Stimulated activated effector memory CD8-positive, alpha-beta T cell treated with anti-CD3 and anti-CD28 coated beads, Interleukin-12 subunit alpha, Interleukin-12 subunit beta, amount 100 ng/mL, for 72 hours (primary cell): Measurements from ENCODE around the gene NRIP3.
A peak's percentile ranks its signal among the peaks of the same experiment; 100 is the strongest.
"Not testable (repeated sequence)": the region's sequence is repeated elsewhere in the genome, so short reads cannot be mapped to it uniquely, and the experiment has no call there.

ENCODE experiments used
- ATAC-seq: fragments of 150-1000 bp; cut with Tn5 transposase; 2 replicates; pipeline ENCODE4 v1.10.0; 2021
- DNase-seq, 2 donors: peaks; one replicate each; pipeline ENCODE4 v3.0.0; 2021 to 2022; ENCODE audit warnings: low spot score in 2 of 2
- H3K27ac Mint-ChIP-seq: one replicate; pipeline ENCODE4 v1.8.0; 2022; ENCODE audit warnings: mild to moderate bottlenecking, mixed read lengths
- H3K36me3 Mint-ChIP-seq: one replicate; pipeline ENCODE4 v1.8.0; 2022; ENCODE audit warnings: mild to moderate bottlenecking, mixed read lengths
- H3K4me1 Mint-ChIP-seq: one replicate; pipeline ENCODE4 v1.8.0; 2022; ENCODE audit warnings: mixed read lengths
- H3K4me3 Mint-ChIP-seq: one replicate; pipeline ENCODE4 v1.8.0; 2022; ENCODE audit warnings: mild to moderate bottlenecking, mixed read lengths
- H3K9me3 Mint-ChIP-seq: one replicate; pipeline ENCODE4 v1.8.0; 2022; ENCODE audit warnings: mixed read lengths

The NRIP3 gene

DNA sequence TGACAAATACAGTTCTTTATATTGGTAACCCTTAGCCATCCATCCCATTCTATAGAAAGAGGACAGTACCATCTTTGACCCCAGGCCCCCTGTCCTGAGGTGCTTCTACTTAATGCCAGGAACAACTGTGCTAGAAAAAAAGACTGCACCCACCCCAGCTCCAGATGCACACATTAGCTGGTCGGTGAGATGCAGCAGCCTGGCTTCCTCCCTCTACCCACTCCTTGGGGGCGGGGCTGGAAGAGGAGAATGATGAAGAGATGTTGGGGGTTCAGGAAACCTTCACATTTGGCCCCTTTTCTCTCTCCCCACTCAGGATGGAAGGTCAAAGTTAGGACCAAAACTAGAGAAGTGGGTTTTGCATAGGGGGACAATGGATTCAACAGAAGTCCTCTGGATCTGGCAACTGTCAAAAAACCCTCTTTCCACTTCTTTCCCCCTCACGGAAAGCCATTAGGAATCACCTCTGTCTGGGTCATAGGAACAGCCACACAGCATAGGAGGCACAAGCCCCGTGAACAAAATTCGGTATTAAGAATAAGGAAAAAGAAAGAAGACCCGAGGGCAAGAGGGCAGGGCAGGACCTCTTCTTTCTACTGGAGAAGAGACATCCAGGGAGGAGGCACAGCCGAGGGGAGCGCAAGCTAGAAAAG is 755 bp downstream of the NRIP3 start:
- Mint-ChIP-seq H3K9me3 (no peaks in the 10 kb centered on the region), H3K4me1 (peaks cover 17% of the 10 kb centered on the region), H3K27ac (no peak overlapping the region), H3K4me3 (peak overlapping the region; percentile 75), H3K36me3 (no peaks in the 10 kb centered on the region)
- ATAC-seq: no peak
- no peak for DNase-seq

DNA sequence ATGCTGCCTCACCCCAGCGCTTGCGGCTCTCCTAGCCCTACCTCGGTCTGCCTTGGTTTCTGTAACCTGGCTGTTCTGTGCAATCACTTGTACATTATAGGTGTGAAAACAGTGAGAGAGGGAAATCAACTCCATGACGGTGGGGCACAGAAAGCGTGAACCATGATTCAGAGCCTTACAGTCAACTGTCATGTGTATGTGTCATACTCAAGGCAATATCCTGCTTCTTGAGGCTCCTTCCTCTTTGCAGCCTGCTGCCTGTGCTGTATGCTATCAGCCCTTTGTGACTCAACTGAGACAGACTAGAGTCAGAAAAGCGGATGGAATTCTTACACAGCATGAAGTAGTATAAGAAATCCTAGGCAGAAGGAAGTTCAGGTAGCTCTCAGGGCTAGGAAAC is 2.1 kb downstream of the NRIP3 start:
- H3K36me3 Mint-ChIP-seq: no peaks in the 10 kb centered on the region
- H3K9me3 Mint-ChIP-seq: no peaks in the 10 kb centered on the region
- peaks cover 17% of the 10 kb centered on the region for H3K4me1 Mint-ChIP-seq
- no peak overlapping the region for H3K4me3 Mint-ChIP-seq
- no peak overlapping the region for H3K27ac Mint-ChIP-seq
- ATAC-seq (peak; percentile 98), DNase-seq (peak; percentile 14 to 65)

DNA sequence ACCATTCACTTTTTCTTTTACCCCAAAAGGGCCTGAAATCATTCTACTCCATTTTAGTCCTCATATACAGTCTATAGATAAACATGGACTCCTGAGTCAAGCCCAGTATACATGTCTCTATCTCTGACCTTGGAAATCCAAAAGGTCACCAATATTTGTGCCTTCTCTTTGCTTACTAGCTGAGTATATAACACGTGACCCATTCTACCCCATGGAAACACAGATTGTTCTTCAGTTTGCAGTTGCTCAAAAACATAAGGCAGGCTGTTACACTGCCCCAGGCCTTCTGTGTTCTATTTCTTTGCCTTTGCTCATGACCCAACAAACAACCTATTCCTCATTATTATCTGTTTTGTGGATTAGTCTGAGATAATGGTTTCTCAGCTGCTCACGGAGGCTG is 5.8 kb downstream of the NRIP3 start:
- no peak overlapping the region for H3K4me3 Mint-ChIP-seq
- H3K9me3 Mint-ChIP-seq: no peaks in the 10 kb centered on the region
- DNase-seq (no peak), ATAC-seq (no peak)
- no peak overlapping the region for H3K27ac Mint-ChIP-seq
- H3K4me1 Mint-ChIP-seq: peaks cover 4% of the 10 kb centered on the region
- H3K36me3 Mint-ChIP-seq: no peaks in the 10 kb centered on the region

DNA sequence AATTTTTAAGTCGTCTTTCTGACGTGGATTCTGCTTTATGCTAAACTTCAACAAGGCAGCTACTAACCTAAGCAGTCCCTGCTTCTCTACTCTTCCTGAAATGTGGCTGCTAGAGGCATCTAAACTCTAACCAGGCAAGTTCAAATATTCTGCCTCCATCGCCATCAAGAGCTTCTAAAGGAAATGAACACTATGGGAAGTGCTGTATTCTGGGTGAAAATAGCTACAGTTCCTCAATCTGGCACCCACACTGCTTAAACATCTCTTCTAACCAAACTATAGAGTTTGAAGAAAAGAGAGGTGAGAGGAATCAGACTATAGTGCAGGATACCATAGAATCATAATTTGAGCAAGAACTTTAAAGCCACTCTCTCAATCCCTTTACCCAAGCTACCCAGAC is 6.3 kb downstream of the NRIP3 start:
- ATAC-seq (no peak), DNase-seq (no peak)
- no peak overlapping the region for H3K27ac Mint-ChIP-seq
- H3K4me3 Mint-ChIP-seq: no peak overlapping the region
- no peaks in the 10 kb centered on the region for H3K4me1 Mint-ChIP-seq
- H3K9me3 Mint-ChIP-seq: no peaks in the 10 kb centered on the region
- no peaks in the 10 kb centered on the region for H3K36me3 Mint-ChIP-seq

DNA sequence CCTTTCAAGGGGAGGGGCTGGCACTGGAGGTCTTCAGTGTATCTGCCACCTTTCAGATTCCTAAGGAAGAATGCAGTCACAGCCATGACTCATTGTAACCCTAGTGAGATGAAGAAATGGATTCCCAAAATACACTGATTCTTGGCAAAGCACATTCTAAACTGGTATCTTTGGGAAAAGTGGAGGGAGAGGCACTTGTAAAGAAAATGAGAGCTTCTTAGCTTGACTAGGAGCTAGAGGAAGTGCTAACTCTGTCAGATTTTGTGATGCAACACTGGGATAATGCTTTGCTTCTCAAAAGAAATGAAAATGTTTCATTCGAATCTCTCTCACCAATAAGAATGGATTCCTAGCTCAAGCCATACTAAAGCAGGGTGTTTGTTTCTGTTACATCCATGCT is 14.3 kb downstream of the NRIP3 start:
- no peaks in the 10 kb centered on the region for H3K36me3 Mint-ChIP-seq
- H3K4me3 Mint-ChIP-seq: no peak overlapping the region
- no peak overlapping the region for H3K27ac Mint-ChIP-seq
- H3K4me1 Mint-ChIP-seq: no peaks in the 10 kb centered on the region
- no peak for DNase-seq
- no peaks in the 10 kb centered on the region for H3K9me3 Mint-ChIP-seq
- ATAC-seq: no peak

DNA sequence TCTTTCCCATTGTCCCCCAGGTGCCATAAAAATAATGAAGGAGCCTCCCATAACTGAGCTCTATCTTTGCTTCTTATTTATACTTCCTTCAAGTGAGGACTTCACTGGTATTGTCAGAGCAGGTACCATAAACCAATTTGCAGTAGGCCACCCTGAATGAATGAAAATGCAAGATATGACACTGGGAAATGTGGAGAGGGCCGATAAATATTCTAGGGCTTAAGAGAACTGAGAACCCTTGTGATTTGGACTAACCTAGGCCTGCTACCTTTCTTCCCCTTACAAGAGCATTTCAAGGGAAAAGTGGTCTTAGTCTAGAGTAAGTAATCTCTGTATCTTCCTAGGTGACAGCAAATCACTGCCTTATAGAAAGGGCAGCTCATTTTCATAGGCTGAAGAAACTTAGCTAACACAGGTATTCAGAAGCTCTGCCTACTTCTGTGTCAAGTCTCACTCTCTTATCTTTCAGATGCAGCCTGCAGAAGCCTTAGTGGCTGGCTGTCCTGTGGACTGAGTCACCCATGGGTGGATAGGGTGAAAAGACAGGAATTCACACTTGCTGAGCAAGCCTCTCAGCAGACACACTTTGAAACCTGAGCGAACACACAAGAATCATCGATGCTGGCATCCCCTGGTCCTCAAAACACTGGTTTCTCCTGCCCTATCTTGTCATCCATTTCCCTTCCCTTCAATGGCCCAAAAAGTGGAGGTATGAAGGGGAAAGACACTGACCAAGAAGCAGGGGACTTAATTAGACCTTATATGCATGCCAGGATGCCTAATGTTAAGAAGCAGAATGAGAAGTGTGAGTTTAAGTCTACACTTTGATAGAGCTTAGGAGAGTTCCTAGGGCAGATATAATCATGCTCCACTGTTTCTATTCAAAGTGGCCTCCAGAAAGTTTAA is 15.2 kb downstream of the NRIP3 start:
- ATAC-seq (peak; percentile 62), DNase-seq (no peak)
- Mint-ChIP-seq H3K36me3 (no peaks in the 10 kb centered on the region), H3K27ac (no peak overlapping the region), H3K4me3 (no peak overlapping the region), H3K9me3 (no peaks in the 10 kb centered on the region), H3K4me1 (peaks cover 4% of the 10 kb centered on the region)

DNA sequence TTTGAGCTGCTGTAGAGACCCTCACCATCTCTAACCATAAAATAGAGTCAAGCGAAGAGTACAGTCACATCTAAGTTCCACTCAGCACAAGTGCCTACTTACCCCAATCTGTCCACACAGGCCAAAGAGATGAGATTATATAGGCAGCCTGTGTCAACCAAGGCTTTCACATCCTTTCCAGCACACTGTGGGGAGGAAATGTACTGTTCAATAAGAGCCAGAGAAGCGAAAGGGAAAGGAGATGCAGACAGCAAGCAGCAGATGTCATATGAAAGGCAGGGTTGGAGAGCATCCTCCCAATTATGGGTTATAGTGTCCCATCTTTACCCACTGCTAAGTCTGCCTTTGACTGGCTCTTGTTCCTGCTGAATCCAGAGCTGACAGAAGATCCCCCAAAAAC is 16.4 kb downstream of the NRIP3 start:
- H3K27ac Mint-ChIP-seq: no peak overlapping the region
- ATAC-seq (no peak), DNase-seq (no peak)
- H3K4me1 Mint-ChIP-seq: peaks cover 5% of the 10 kb centered on the region
- no peaks in the 10 kb centered on the region for H3K36me3 Mint-ChIP-seq
- H3K9me3 Mint-ChIP-seq: no peaks in the 10 kb centered on the region
- H3K4me3 Mint-ChIP-seq: no peak overlapping the region

DNA sequence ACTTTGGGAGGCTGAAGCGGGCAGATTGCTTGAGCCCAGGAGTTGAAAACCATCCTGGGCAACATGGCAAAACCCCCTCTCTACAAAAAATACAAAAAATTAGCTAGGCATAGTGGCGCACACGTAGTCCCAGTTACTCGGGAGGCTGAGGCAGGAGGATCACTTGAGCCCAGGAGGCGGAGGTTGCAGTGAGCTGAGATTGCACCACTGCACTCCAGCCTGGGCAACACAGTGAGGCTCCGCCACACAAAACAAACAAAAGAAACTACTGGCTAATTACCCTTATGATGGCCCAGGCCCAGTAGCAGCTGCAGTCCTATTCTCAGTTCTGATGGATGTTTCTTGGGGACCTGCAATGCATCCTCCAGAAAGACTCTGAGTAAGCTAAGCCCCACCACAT is 17.0 kb downstream of the NRIP3 start:
- H3K36me3 Mint-ChIP-seq, DNase-seq, ATAC-seq, H3K4me1 Mint-ChIP-seq, H3K4me3 Mint-ChIP-seq, H3K9me3 Mint-ChIP-seq, H3K27ac Mint-ChIP-seq: not testable (repeated sequence)

DNA sequence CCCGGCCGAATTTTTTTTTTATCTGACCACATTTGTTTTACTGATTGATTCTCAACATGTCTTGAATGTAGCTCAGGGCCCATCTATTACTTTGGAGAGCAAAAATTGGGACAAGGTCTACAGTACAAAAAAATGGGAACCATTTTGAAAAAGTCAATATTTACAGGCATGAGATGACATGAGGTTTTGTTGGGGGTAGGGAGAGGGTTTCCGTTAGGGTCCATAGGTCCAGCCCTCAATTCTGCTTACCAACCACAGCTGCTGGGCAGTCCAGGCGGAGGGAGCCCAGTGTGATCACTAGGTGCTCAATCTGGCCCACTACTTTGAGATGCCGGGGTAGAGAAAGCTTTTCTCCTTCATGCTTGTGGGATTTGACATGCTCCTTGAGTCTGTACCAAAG is 18.3 kb downstream of the NRIP3 start:
- DNase-seq (no peak), ATAC-seq (no peak)
- H3K9me3 Mint-ChIP-seq: no peaks in the 10 kb centered on the region
- no peak overlapping the region for H3K4me3 Mint-ChIP-seq
- H3K36me3 Mint-ChIP-seq: no peaks in the 10 kb centered on the region
- peaks cover 5% of the 10 kb centered on the region for H3K4me1 Mint-ChIP-seq
- H3K27ac Mint-ChIP-seq: no peak overlapping the region

DNA sequence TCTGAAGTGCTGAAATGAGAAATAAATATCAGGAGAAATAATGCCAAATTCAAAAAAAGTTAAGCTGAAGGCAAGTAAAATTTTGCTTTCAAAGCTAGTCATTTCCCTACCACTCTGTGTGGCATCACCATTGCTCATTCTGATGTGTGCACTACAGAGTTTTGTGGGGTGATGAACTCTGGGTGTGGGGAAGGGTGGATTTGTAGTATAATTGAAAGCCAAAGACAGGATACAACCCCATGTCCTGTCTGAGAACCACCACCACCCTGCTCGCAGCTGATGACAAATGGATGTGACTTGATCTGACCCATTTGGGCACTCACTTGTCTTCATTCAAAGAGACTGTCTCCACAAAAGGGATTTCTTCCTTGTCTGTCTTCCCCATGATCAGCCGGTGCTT is 20.2 kb downstream of the NRIP3 start:
- Mint-ChIP-seq H3K4me3 (no peak overlapping the region), H3K9me3 (no peaks in the 10 kb centered on the region), H3K27ac (no peak overlapping the region), H3K36me3 (no peaks in the 10 kb centered on the region), H3K4me1 (peaks cover 5% of the 10 kb centered on the region)
- DNase-seq (no peak), ATAC-seq (peak; percentile 99)

DNA sequence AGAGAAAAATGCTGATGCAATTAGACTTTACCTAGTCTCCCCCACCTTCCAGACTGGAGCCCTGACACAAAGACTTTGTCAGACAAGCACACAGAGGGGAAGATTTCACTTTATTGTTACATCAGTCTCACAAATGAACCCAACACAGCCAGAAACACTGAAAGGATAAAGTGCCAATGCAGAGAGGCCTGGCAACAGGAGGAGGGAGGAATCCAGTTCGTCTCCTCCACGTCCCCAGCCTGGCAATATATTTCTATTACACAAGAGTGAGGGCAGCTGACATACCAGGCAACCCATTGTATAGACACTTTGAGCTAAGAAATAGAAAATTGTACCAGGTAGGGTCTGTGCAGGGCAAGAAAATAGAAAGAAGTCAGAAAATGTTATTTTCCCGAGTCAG is 23.3 kb downstream of the NRIP3 start:
- H3K4me1 Mint-ChIP-seq: peaks cover 5% of the 10 kb centered on the region
- no peak overlapping the region for H3K27ac Mint-ChIP-seq

DNA sequence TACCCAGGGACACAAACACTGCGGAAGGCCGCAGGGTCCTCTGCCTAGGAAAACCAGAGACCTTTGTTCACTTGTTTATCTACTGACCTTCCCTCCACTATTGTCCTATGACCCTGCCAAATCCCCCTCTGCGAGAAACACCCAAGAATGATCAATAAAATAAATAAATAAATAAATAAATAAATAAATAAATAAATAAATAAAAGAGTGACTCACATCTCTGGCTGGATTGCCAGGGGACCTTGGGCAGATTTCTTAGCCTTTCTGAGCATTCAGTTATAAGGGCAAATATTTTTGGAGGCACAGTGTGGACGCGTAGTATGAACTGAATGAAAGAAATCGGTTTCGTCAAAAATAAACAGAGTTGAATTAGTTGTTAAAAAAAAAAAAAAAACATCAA is 24.4 kb downstream of the NRIP3 start:
- DNase-seq, H3K36me3 Mint-ChIP-seq, H3K4me3 Mint-ChIP-seq, H3K9me3 Mint-ChIP-seq, H3K4me1 Mint-ChIP-seq, H3K27ac Mint-ChIP-seq, ATAC-seq: not testable (repeated sequence)

More for the DNA sequence above, 23.3 kb downstream of the NRIP3 start:
- Mint-ChIP-seq H3K9me3 (no peaks in the 10 kb centered on the region), H3K36me3 (no peaks in the 10 kb centered on the region), H3K4me3 (no peak overlapping the region)
- ATAC-seq (no peak), DNase-seq (no peak)

DNA sequence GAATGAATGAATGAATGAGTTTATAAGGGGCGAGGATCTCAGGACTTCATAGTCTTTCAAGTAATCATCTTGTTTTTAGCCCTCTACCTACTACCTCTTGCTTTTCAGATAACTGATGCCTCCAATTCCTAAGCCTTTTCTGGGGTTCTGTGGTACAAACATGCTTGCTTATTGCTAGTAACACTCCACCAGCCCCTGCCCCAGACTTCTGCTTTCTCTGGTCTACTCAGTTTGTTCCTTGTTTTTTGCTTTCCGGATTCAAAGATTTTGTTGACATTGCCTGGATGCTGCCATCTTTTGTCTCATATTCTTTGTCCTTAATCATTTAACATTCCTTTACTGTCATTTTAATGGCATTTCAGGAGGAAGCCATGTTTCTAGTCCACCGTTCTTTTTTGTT is 30.7 kb downstream of the NRIP3 start:
- H3K4me3 Mint-ChIP-seq: no peak overlapping the region
- ATAC-seq (no peak), DNase-seq (no peak)

DNA sequence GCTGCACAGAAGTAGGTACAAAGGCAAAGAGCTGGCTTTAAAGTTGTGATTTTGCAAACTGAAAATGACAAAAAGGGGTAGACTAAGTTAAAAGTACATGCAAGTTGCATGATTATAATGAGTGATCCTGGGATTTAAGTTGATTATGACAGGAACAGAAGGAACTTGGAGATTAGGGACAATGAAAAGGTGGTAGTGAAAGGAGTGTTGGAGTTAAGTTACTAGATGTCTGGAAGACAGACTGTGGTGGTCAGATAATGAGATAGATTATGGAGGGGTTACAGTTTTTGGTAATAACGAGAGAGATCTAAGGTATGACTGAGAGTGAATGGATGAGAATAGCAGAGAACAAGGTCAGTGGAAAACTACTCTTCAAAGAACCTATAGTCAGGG is 31.9 kb downstream of the NRIP3 start:
- H3K4me3 Mint-ChIP-seq: no peak overlapping the region
- H3K36me3 Mint-ChIP-seq: peaks cover 5% of the 10 kb centered on the region
- H3K9me3 Mint-ChIP-seq: no peaks in the 10 kb centered on the region
- ATAC-seq: no peak
- no peak for DNase-seq
- no peak overlapping the region for H3K27ac Mint-ChIP-seq
- no peaks in the 10 kb centered on the region for H3K4me1 Mint-ChIP-seq

More for the DNA sequence above, 30.7 kb downstream of the NRIP3 start:
- H3K9me3 Mint-ChIP-seq: no peaks in the 10 kb centered on the region
- no peak overlapping the region for H3K27ac Mint-ChIP-seq
- peaks cover 5% of the 10 kb centered on the region for H3K36me3 Mint-ChIP-seq
- H3K4me1 Mint-ChIP-seq: no peaks in the 10 kb centered on the region

DNA sequence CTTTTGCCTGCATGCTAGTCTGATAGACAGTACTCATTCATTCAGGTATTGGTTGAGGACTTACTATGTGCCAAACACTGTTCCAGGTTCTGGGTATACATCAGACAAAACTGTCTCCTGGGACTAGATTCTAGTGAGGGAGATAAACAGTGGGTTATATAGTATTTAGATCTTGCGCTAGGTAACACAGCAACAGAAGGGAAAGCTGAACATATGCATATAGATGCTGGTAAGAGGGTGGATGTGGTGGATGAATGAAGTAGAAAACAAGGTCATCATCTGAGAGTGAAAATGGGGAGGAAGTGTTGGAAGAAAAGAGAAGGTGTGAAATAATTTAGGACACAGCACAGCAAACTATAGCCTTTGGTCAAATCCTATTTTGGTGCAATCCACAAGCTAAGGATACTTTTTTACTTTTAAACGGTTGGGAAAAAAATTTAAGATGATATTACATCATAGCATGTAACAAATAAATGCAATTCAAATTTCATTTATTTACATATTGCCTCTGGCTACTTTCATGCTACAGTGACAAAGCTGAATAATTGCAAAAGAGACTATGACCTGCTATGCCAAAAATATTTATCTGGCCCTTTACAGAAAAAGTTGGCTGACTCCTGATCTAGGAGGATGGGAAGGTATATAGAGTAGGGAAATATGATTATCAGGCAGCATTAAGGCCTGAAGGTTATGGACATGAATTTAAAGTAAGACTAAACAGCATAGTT is 32.4 kb downstream of the NRIP3 start:
- DNase-seq (no peak), ATAC-seq (no peak)
- H3K27ac Mint-ChIP-seq: no peak overlapping the region
- H3K36me3 Mint-ChIP-seq: peaks cover 5% of the 10 kb centered on the region
- H3K9me3 Mint-ChIP-seq: no peaks in the 10 kb centered on the region
- no peak overlapping the region for H3K4me3 Mint-ChIP-seq
- no peaks in the 10 kb centered on the region for H3K4me1 Mint-ChIP-seq

DNA sequence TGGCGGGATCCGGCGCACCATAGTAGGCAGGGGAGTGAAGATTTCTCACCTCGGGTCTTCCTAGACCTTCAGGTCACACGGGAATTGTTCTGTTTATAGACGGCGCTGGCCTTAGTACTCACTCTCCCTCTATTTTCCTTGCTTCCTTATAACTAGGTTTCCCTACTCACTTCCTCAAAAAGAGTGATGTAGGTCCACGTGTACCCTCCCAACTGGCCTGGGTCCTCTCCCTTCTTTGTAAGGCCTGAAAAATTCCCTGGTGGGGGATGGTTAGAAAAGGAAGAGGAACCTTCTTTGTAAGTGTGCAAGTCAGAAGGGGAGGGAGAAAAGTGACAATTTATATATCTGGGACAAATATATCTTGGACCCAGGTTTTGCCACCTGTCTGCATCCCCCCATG is 36.6 kb downstream of the NRIP3 start:
- Mint-ChIP-seq H3K9me3 (no peaks in the 10 kb centered on the region), H3K36me3 (peaks cover 18% of the 10 kb centered on the region), H3K27ac (no peak overlapping the region), H3K4me1 (peaks cover 21% of the 10 kb centered on the region), H3K4me3 (no peak overlapping the region)
- DNase-seq: no peak
- no peak for ATAC-seq
